ENCODE data around the gene SOD2.
"Not testable (repeated sequence)": the region's sequence is repeated elsewhere in the genome, so short reads cannot be mapped to it uniquely, and the experiment has no call there.

SOD2 gene

GRCh38 chr6:159719287-159719686 is 26.2 kb upstream of the SOD2 start:
- intact Hi-C loops (cut with DNase I), result no loop called here
- no peak for DNase-seq

GRCh38 chr6:159718634-159719033 is 25.6 kb upstream of the SOD2 start:
- DNase-seq, result no peak
- intact Hi-C loops (cut with DNase I), result no loop called here

GRCh38 chr6:159716247-159717096 is 23.4 kb upstream of the SOD2 start:
- peak in 6 of 42 donors; percentile 9 to 64 (median 33) for DNase-seq
- intact Hi-C loops (cut with DNase I), result no loop called here

- DNase-seq, result no peak
- intact Hi-C loops (cut with DNase I), result no loop called here
Observed at GRCh38 chr6:159715605-159716004, 22.6 kb upstream of the SOD2 start.

- intact Hi-C loops (cut with DNase I), result no loop called here
- no peak for DNase-seq
Observed at GRCh38 chr6:159715166-159715565, 22.1 kb upstream of the SOD2 start.

- intact Hi-C loops (cut with DNase I), result no loop called here
- DNase-seq, result no peak
Observed at GRCh38 chr6:159714404-159714803, 21.4 kb upstream of the SOD2 start.

GRCh38 chr6:159713984-159714383 is 20.9 kb upstream of the SOD2 start:
- no peak for DNase-seq
- intact Hi-C loops (cut with DNase I), result no loop called here

GRCh38 chr6:159712389-159712788 is 19.3 kb upstream of the SOD2 start:
- intact Hi-C loops (cut with DNase I); DNase-seq: not testable (repeated sequence)

- intact Hi-C loops (cut with DNase I); DNase-seq: not testable (repeated sequence)
Observed at GRCh38 chr6:159710603-159711002, 17.6 kb upstream of the SOD2 start.

GRCh38 chr6:159701413-159701999 is 8.5 kb upstream of the SOD2 start:
- no peak for DNase-seq
- intact Hi-C loops (cut with DNase I), result no loop called here

- intact Hi-C loops (cut with DNase I), result no loop called here
Observed at GRCh38 chr6:159700970-159701369, 7.9 kb upstream of the SOD2 start.

GRCh38 chr6:159695984-159696383 is 2.9 kb upstream of the SOD2 start:
- intact Hi-C loops (cut with DNase I), result no loop called here
- no peak for DNase-seq

More at GRCh38 chr6:159700970-159701369, 7.9 kb upstream of the SOD2 start:
- no peak for DNase-seq

- DNase-seq, result peak in 9 of 42 donors; percentile 7 to 57 (median 17)
- intact Hi-C loops (cut with DNase I), result loop anchor here (1.0 to 2.0 kb wide), 3 partner anchors 33 to 95 kb away; partner anchors contain the start of genes ACAT2, TCP1 and WTAP
Observed at GRCh38 chr6:159693894-159694545, 979 bp upstream of the SOD2 start.

- intact Hi-C loops (cut with DNase I), result loop anchor here (1.0 to 2.0 kb wide), 3 partner anchors 34 to 96 kb away; partner anchors contain the start of genes ACAT2, TCP1 and WTAP
Observed at GRCh38 chr6:159692303-159693127, 526 bp downstream of the SOD2 start.

GRCh38 chr6:159691963-159692287 is 1.1 kb downstream of the SOD2 start:
- intact Hi-C loops (cut with DNase I), result loop anchor here (2.0 kb wide), 2 partner anchors 35 to 97 kb away; partner anchors contain the start of genes TCP1 and WTAP
- DNase-seq, result no peak

More at GRCh38 chr6:159692303-159693127, 526 bp downstream of the SOD2 start:
- peak; percentile 40 to 83 (median 65) for DNase-seq

- peak in 7 of 42 donors; percentile 24 to 61 (median 42) for DNase-seq
- intact Hi-C loops (cut with DNase I), result no loop called here
Observed at GRCh38 chr6:159691133-159691962, 1.7 kb downstream of the SOD2 start.

- intact Hi-C loops (cut with DNase I); DNase-seq: not testable (repeated sequence)
Observed at GRCh38 chr6:159690135-159690534, 2.9 kb downstream of the SOD2 start.

- intact Hi-C loops (cut with DNase I), result no loop called here
- DNase-seq, result no peak
Observed at GRCh38 chr6:159689001-159689400, 4.0 kb downstream of the SOD2 start.

Measured in head of caudate nucleus (tissue), 42 donors.